Endodermal cell (in vitro differentiated cells): ENCODE results near the gene SNX30. TPM values are rescaled to one million over a fixed set of nuclear protein-coding genes. Genes with fewer than 3 reads are reported as not detected.
A peak's percentile ranks its signal among the peaks of the same experiment; 100 is the strongest.

ENCODE experiments used
- DNase-seq: peaks from one replicate; pipeline ENCODE4 v3.0.0-alpha.2; 2017
- H3K27ac ChIP-seq: 2 replicates; pipeline ENCODE4 v1.5.1; 2013; ENCODE audit warnings: mild to moderate bottlenecking, low read depth, low read length, moderate library complexity
- H3K27me3 ChIP-seq: 2 replicates; pipeline ENCODE4 v1.6.1; 2013; ENCODE audit warnings: mild to moderate bottlenecking, low read length, moderate library complexity; ENCODE audit not compliant: insufficient read depth, control insufficient read depth, poor library complexity, severe bottlenecking
- H3K36me3 ChIP-seq: 2 replicates; pipeline ENCODE4 v1.7.0; 2013; ENCODE audit warnings: mild to moderate bottlenecking, low read length, moderate library complexity; ENCODE audit not compliant: control insufficient read depth, insufficient read depth
- H3K4me1 ChIP-seq: one replicate; pipeline ENCODE4 v1.7.0; 2013; ENCODE audit warnings: low read length; ENCODE audit not compliant: control insufficient read depth, insufficient read depth
- H3K4me3 ChIP-seq: 2 replicates; pipeline ENCODE4 v1.5.1; 2013; ENCODE audit warnings: mild to moderate bottlenecking, low read length, moderate library complexity
- H3K9ac ChIP-seq: 2 replicates; pipeline ENCODE4 v1.6.1; 2013; ENCODE audit warnings: mild to moderate bottlenecking, low read length, moderate library complexity; ENCODE audit not compliant: poor library complexity, severe bottlenecking; ENCODE audit errors: extremely low read depth
- H3K9me3 ChIP-seq: 2 replicates; pipeline ENCODE4 v1.6.1; 2013; ENCODE audit warnings: mild to moderate bottlenecking, low read length, moderate library complexity; ENCODE audit not compliant: control insufficient read depth
- H3K27ac Mint-ChIP-seq: 2 replicates; pipeline ENCODE4 v1.8.0; 2020; ENCODE audit warnings: mixed read lengths
- H3K27me3 Mint-ChIP-seq: 2 replicates; pipeline ENCODE4 v1.8.0; 2021; ENCODE audit warnings: mild to moderate bottlenecking, mixed read lengths; ENCODE audit not compliant: insufficient read depth
- H3K36me3 Mint-ChIP-seq: 2 replicates; pipeline ENCODE4 v1.8.0; 2020; ENCODE audit warnings: low read depth, mixed read lengths
- H3K4me1 Mint-ChIP-seq: 2 replicates; pipeline ENCODE4 v1.8.0; 2020; ENCODE audit warnings: mixed read lengths
- H3K4me3 Mint-ChIP-seq: 2 replicates; pipeline ENCODE4 v1.8.0; 2020; ENCODE audit warnings: mild to moderate bottlenecking, moderate library complexity, mixed read lengths
- H3K9me3 Mint-ChIP-seq: 2 replicates; pipeline ENCODE4 v1.8.0; 2020; ENCODE audit warnings: mild to moderate bottlenecking, mixed read lengths
- CTCF ChIP-seq: fragments of 200-600 bp; sonication (generic); conservative IDR thresholded peaks from 2 replicates; pipeline ENCODE4 v1.5.0; 2021; ENCODE audit warnings: antibody characterized with exemption, mild to moderate bottlenecking
- WGBS, 2 experiments: methylation state at CpG; one replicate each; pipeline versions ENCODE4 v1.1.5 to v1.1.7; 2013; ENCODE audit warnings: missing lambda C conversion rate in 2 of 2, mixed read lengths in 1 of 2; ENCODE audit not compliant: insufficient coverage in 1 of 2, insufficient read length in 1 of 2; 5-methylcytosine and 5-hydroxymethylcytosine counted together
- total RNA-seq, 2 donors: library from RNA; stranded (reverse); fragmentation: NEBNext Ultra II Directional in 1 of 2; extraction: Animal tissue kit (Norgen Biotek cat#: 25700) in 1 of 2; gene quantifications; 2 replicates in 1 of 2; 3 replicates in 1 of 2; pipeline ENCODE4 v1.2.1, GENCODE V29; 2021

SNX30 gene
- total RNA-seq, 2 donors from 2014 or later, result 11.8 to 14.8 TPM

GRCh38 chr9:112886351-112886750, 135.8 kb downstream of the SNX30 start:
- no peak for TF ChIP-seq CTCF
- no peak overlapping the region for H3K27ac ChIP-seq
- no peaks in the 10 kb centered on the region for H3K9me3 Mint-ChIP-seq
- no peak overlapping the region for H3K27ac Mint-ChIP-seq
- no peaks in the 10 kb centered on the region for H3K4me1 ChIP-seq
- no peak overlapping the region for H3K9ac ChIP-seq
- WGBS, 2 experiments, result 89 to 100% methylated on average over 2 to 4 of the region's 4 CpGs
- peaks cover 7% of the 10 kb centered on the region for H3K4me1 Mint-ChIP-seq
- H3K4me3 ChIP-seq, result no peak overlapping the region
- peaks cover 2% of the 10 kb centered on the region for H3K36me3 ChIP-seq
- no peaks in the 10 kb centered on the region for H3K36me3 Mint-ChIP-seq
- peaks cover 26% of the 10 kb centered on the region for H3K27me3 ChIP-seq
- no peak for DNase-seq
- H3K27me3 Mint-ChIP-seq, result peaks cover 33% of the 10 kb centered on the region
- H3K9me3 ChIP-seq, result no peaks in the 10 kb centered on the region
- no peak overlapping the region for H3K4me3 Mint-ChIP-seq

GRCh38 chr9:112887381-112887780, 136.8 kb downstream of the SNX30 start:
- peak; percentile 83 for TF ChIP-seq CTCF
- Histone ChIP-seq H3K27me3 (peaks cover 36% of the 10 kb centered on the region), H3K9me3 (no peaks in the 10 kb centered on the region), H3K9ac (no peak overlapping the region), H3K4me1 (no peaks in the 10 kb centered on the region), H3K36me3 (no peaks in the 10 kb centered on the region), H3K4me3 (no peak overlapping the region), H3K27ac (no peak overlapping the region)
- DNase-seq, result peak; percentile 89
- H3K27ac Mint-ChIP-seq, result no peak overlapping the region
- H3K4me1 Mint-ChIP-seq, result peaks cover 7% of the 10 kb centered on the region
- no peaks in the 10 kb centered on the region for H3K36me3 Mint-ChIP-seq
- WGBS, 2 experiments, result 70 to 100% methylated on average over 1 to 5 of the region's 5 CpGs
- H3K4me3 Mint-ChIP-seq, result no peak overlapping the region
- no peaks in the 10 kb centered on the region for H3K9me3 Mint-ChIP-seq
- peaks cover 44% of the 10 kb centered on the region for H3K27me3 Mint-ChIP-seq

GRCh38 chr9:112890106-112891081, 139.8 kb downstream of the SNX30 start, which contains the start of gene SLC46A2:
Gene SLC46A2, minus strand, starts transcription at chr9:112890876. Its CDS starts 195 bp downstream, at chr9:112890681.
- Histone ChIP-seq H3K36me3 (no peaks in the 10 kb centered on the region), H3K9ac (no peak within 1 kb of the TSS), H3K4me1 (no peaks in the 10 kb centered on the region), H3K27me3 (peaks cover 36% of the 10 kb centered on the region), H3K27ac (no peak within 1 kb of the TSS), H3K4me3 (peak within 1 kb of the TSS; percentile 70), H3K9me3 (no peaks in the 10 kb centered on the region)
- 36 to 74% methylated on average over 31 to 78 of the region's 78 CpGs for WGBS, 2 experiments
- no peaks in the 10 kb centered on the region for H3K9me3 Mint-ChIP-seq
- H3K27ac Mint-ChIP-seq, result no peak within 1 kb of the TSS
- H3K36me3 Mint-ChIP-seq, result no peaks in the 10 kb centered on the region
- peaks cover 4% of the 10 kb centered on the region for H3K4me1 Mint-ChIP-seq
- H3K27me3 Mint-ChIP-seq, result peaks cover 68% of the 10 kb centered on the region
- no peak for TF ChIP-seq CTCF
- H3K4me3 Mint-ChIP-seq, result peak within 1 kb of the TSS; percentile 55
- peak; percentile 80 for DNase-seq
